Measurements from ENCODE around the gene INTS11. TPM values are rescaled to one million over a fixed set of nuclear protein-coding genes. Genes with fewer than 3 reads are reported as not detected.
A peak's percentile ranks its signal among the peaks of the same experiment; 100 is the strongest.

Gene INTS11
- total and polyA plus RNA-seq, 2 of the 13 experiments (the other 11 are each of a cell fraction or from before 2014, with no cell fraction given), result 52.8 to 94.8 TPM

DNA sequence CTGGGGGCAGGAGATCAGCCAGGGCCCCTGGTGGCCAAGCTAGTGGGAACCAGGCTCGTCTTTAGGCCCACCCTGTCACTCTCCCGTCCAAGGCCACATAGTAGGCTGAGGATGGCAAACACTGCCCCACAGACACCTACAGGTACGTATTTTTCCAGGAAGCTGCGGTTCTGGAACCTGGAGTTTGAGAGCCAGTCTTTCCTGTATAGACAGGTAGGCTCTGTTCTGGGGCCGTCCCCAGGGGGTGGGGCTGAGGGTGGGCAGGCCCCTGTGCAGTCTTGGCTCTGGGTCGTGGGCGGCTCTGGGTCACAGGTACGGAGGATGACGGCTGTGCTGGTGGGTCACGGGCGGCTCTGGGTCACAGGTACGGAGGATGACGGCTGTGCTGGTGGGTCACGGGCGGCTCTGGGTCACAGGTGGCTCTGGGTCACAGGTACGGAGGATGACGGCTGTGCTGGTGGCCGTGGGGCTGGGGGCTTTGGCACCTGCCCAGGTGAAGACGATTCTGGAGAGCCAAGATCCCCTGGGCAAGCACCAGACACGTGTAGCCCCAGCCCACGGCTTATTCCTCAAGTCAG lies 13.9 kb downstream of the INTS11 start:
- ATAC-seq, result no peak
- Histone ChIP-seq H2AFZ (ENCODE audit: low read length) (no peak overlapping the region), H3K4me1 (ENCODE audit: insufficient read depth, low read length) (peaks cover 25% of the 10 kb centered on the region), H3K27me3 (ENCODE audit: control insufficient read depth in 1 of 2, insufficient read depth in 2 of 2, low read length in 2 of 2) (no peaks in the 10 kb centered on the region), H3K4me2 (ENCODE audit: low read depth, low read length) (no peak overlapping the region; the same call in 1 of the 2 replicates), H3K9ac (ENCODE audit: insufficient read depth, low read depth, low read length) (no peak overlapping the region), H3K9me3 (ENCODE audit: low read length) (no peaks in the 10 kb centered on the region), H4K20me1 (ENCODE audit: insufficient read depth, low read length) (no peaks in the 10 kb centered on the region; the same call in 1 of the 2 replicates), H3K4me3 (replicated peaks in 1 of 3; ENCODE audit: insufficient read depth in 1 of 3, low read depth in 2 of 3, low read length in 3 of 3) (no peak overlapping the region), H3K79me2 (ENCODE audit: insufficient read depth, low read length) (peaks cover 13% of the 10 kb centered on the region), H3K27ac (ENCODE audit: extremely low read length, insufficient read depth, low read length) (no peak overlapping the region), H3K36me3 (replicated peaks in 1 of 2; ENCODE audit: control insufficient read depth in 1 of 2, insufficient read depth in 2 of 2, low read length in 2 of 2) (peaks cover 16 to 42% of the 10 kb centered on the region in 2 experiments; a peak in 4 of 5 replicates)
- no peak for FAIRE-seq
- intact Hi-C loops (cut with micrococcal nuclease; ENCODE audit: unreplicated experiment), result no loop called here
- CTCF ChIA-PET (ENCODE audit: low intra/inter-chr PET ratio, low total read pairs), result no interaction called here
- BruUV-seq (replicated peaks), result no TSS peak
- 91% methylated on average over 18 of the region's 21 CpGs for WGBS (ENCODE audit: low lambda C conversion rate)
- POLR2A ChIA-PET, result interaction anchor here (1.6 kb wide), 1 partner anchor 37 kb away, joined by 5 read pairs; no protein-coding TSS in a partner anchor
- DNase-seq (ENCODE audit: low spot score), result no peak
- in situ Hi-C loops (cut with HindIII; ENCODE audit: extremely low pct_ligation_motif_present, low pct_unique_long_range_greater_than_20kb), result no loop called here
- TF ChIP-seq RXRA (CRISPR knock-in tag; IDR thresholded peaks at IDR 0.05), result no peak
- TF ChIP-seq HNRNPLL (IDR thresholded peaks at IDR 0.05; ENCODE audit: low read depth, low read length, poor library complexity, severe bottlenecking), result peak; percentile 19
- peak; percentile 83 for TF ChIP-seq AGO2 (optimal IDR thresholded peaks at IDR 0.05; ENCODE audit: low read depth, low read length)
- peak; percentile 36; the same call in 1 of the 2 replicates for TF ChIP-seq RBFOX2 (IDR thresholded peaks at IDR 0.05; ENCODE audit: low read depth, low read length)

DNA sequence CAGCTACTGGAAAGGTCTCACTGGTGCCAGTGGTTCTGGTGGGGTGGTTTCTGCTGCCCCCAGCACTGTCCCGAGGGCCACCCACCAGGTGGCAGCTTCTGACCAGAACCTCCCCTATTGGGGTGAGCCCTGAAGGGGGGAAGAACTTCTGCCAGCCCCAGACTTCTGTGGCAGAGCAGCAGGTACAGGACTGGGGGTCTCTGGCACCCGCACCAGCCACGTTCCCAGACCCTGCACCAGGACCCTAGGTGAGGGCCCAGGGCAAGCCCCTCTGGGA lies 14.4 kb downstream of the INTS11 start:
- no peaks in the 10 kb centered on the region; the same call in 1 of the 2 replicates for H4K20me1 ChIP-seq (ENCODE audit: insufficient read depth, low read length)
- ATAC-seq (no peak), DNase-seq (ENCODE audit: low spot score) (no peak), FAIRE-seq (no peak)
- in situ Hi-C loops (cut with HindIII; ENCODE audit: extremely low pct_ligation_motif_present, low pct_unique_long_range_greater_than_20kb), result no loop called here
- peaks cover 30% of the 10 kb centered on the region for H3K4me1 ChIP-seq (ENCODE audit: insufficient read depth, low read length)
- H3K9me3 ChIP-seq (ENCODE audit: low read length), result no peaks in the 10 kb centered on the region
- no peaks in the 10 kb centered on the region for H3K27me3 ChIP-seq (ENCODE audit: control insufficient read depth in 1 of 2, insufficient read depth in 2 of 2, low read length in 2 of 2)
- H3K27ac ChIP-seq (ENCODE audit: extremely low read length, insufficient read depth, low read length), result peak overlapping the region; percentile 19
- peak overlapping the region in 1 of 3 experiments; percentile 91; a peak in 1 of 6 replicates for H3K4me3 ChIP-seq (replicated peaks in 1 of 3; ENCODE audit: insufficient read depth in 1 of 3, low read depth in 2 of 3, low read length in 3 of 3)
- CTCF ChIA-PET (ENCODE audit: low intra/inter-chr PET ratio, low total read pairs), result no interaction called here
- POLR2A ChIA-PET, result interaction anchor here (1.3 to 1.6 kb wide), 2 partner anchors 15 to 38 kb away, joined by 4 to 5 read pairs; no protein-coding TSS in a partner anchor
- H3K36me3 ChIP-seq (replicated peaks in 1 of 2; ENCODE audit: control insufficient read depth in 1 of 2, insufficient read depth in 2 of 2, low read length in 2 of 2), result peaks cover 14 to 42% of the 10 kb centered on the region in 2 experiments; a peak in 4 of 5 replicates
- H3K79me2 ChIP-seq (ENCODE audit: insufficient read depth, low read length), result peaks cover 13% of the 10 kb centered on the region
- 20% methylated on average over 1 of the region's 3 CpGs for WGBS (ENCODE audit: low lambda C conversion rate)
- TF ChIP-seq, protein P1, sequence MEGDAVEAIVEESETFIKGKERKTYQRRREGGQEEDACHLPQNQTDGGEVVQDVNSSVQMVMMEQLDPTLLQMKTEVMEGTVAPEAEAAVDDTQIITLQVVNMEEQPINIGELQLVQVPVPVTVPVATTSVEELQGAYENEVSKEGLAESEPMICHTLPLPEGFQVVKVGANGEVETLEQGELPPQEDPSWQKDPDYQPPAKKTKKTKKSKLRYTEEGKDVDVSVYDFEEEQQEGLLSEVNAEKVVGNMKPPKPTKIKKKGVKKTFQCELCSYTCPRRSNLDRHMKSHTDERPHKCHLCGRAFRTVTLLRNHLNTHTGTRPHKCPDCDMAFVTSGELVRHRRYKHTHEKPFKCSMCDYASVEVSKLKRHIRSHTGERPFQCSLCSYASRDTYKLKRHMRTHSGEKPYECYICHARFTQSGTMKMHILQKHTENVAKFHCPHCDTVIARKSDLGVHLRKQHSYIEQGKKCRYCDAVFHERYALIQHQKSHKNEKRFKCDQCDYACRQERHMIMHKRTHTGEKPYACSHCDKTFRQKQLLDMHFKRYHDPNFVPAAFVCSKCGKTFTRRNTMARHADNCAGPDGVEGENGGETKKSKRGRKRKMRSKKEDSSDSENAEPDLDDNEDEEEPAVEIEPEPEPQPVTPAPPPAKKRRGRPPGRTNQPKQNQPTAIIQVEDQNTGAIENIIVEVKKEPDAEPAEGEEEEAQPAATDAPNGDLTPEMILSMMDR (CRISPR knock-in tag; IDR thresholded peaks at IDR 0.05), result peak; percentile 36
- no peak for TF ChIP-seq GFI1 (CRISPR knock-in tag; IDR thresholded peaks at IDR 0.05; ENCODE audit: borderline replicate concordance)
- BruUV-seq (replicated peaks), result no TSS peak
- H3K4me2 ChIP-seq (ENCODE audit: low read depth, low read length), result no peak overlapping the region; the same call in 1 of the 2 replicates
- H2AFZ ChIP-seq (ENCODE audit: low read length), result no peak overlapping the region
- peak overlapping the region; percentile 86; the same call in 1 of the 2 replicates for H3K9ac ChIP-seq (ENCODE audit: insufficient read depth, low read depth, low read length)
- intact Hi-C loops (cut with micrococcal nuclease; ENCODE audit: unreplicated experiment), result no loop called here
